HepG2 (cell line): ENCODE data around the gene PDE3B. TPM values are rescaled to one million over a fixed set of nuclear protein-coding genes. Genes with fewer than 3 reads are reported as not detected.

Experiments
- HNF4A ChIP-seq: sonication (generic); formaldehyde crosslinking; IDR thresholded peaks from 2 replicates; pipeline ENCODE4 v1.4.0; 2020; ENCODE audit warnings: missing genetic modification reagents
- RARG ChIP-seq: sonication (generic); formaldehyde crosslinking; IDR thresholded peaks from 2 replicates; pipeline ENCODE4 v1.4.0; 2020; ENCODE audit warnings: low read depth, mild to moderate bottlenecking, missing genetic modification reagents
- SP140L ChIP-seq: sonication (generic); formaldehyde crosslinking; IDR thresholded peaks from 2 replicates; pipeline ENCODE4 v1.4.0; 2020; ENCODE audit warnings: missing genetic modification reagents, borderline replicate concordance
- polyA plus RNA-seq, 8 experiments: library from polyadenylated mRNA; depleted of rRNA in 3 of 8; stranded (reverse) in 7 of 8; unstranded in 1 of 8; fragments of >200 nt; fragmentation: Illumina TruSeq in 4 of 8; extraction: Trizol in 4 of 8; gene quantifications; 2 replicates each; pipeline versions ENCODE4 v1.2.1 to v1.2.3, GENCODE V29; 2011 to 2016; ENCODE audit warnings: low read depth in 4 of 8, missing spikeins in 1 of 8, mixed read lengths in 1 of 8; ENCODE audit not compliant: insufficient read depth in 1 of 8
- total RNA-seq, 5 experiments: library from RNA; depleted of rRNA; stranded (reverse); fragments of >200 nt; fragmentation: Illumina TruSeq; extraction: Trizol; gene quantifications; 2 replicates each; pipeline ENCODE4 v1.2.3, GENCODE V29; 2016; ENCODE audit warnings: low read depth in 1 of 5
- TF ChIP-seq, protein P1 (sequence below): sonication (generic); formaldehyde crosslinking; IDR thresholded peaks from 2 replicates; pipeline ENCODE4 v1.5.0; 2020; ENCODE audit warnings: missing genetic modification reagents
- TF ChIP-seq, protein P2 (sequence below): sonication (generic); formaldehyde crosslinking; IDR thresholded peaks from 2 replicates; pipeline ENCODE4 v1.4.0; 2020; ENCODE audit warnings: missing genetic modification reagents
- TF ChIP-seq, protein P3 (sequence below): sonication (generic); formaldehyde crosslinking; IDR thresholded peaks from 2 replicates; pipeline ENCODE4 v1.5.0; 2020; ENCODE audit warnings: missing genetic modification reagents
- TF ChIP-seq, protein P4 (sequence below), 2 experiments: sonication (generic) in 1 of 2; formaldehyde crosslinking in 1 of 2; IDR thresholded peaks; 2 replicates each; pipeline versions ENCODE4 v1.4.0 to v1.6.1; 2016 to 2020; ENCODE audit warnings: borderline replicate concordance in 1 of 2, low read depth in 1 of 2, mild to moderate bottlenecking in 1 of 2, missing genetic modification reagents in 1 of 2
- TF ChIP-seq, protein P5 (sequence below): sonication (generic); formaldehyde crosslinking; IDR thresholded peaks from 2 replicates; pipeline ENCODE4 v1.4.0; 2020; ENCODE audit warnings: missing genetic modification reagents, borderline replicate concordance
- TF ChIP-seq, protein P6 (sequence below): IDR thresholded peaks from 2 replicates; pipeline ENCODE4 v1.6.1; 2012; ENCODE audit warnings: low read depth, low read length, improper control_type of control experiment

The PDE3B gene
- total and polyA plus RNA-seq, 2 of the 13 experiments (the other 11 are each of a cell fraction or from before 2014, with no cell fraction given), result 14.1 to 26.5 TPM

DNA sequence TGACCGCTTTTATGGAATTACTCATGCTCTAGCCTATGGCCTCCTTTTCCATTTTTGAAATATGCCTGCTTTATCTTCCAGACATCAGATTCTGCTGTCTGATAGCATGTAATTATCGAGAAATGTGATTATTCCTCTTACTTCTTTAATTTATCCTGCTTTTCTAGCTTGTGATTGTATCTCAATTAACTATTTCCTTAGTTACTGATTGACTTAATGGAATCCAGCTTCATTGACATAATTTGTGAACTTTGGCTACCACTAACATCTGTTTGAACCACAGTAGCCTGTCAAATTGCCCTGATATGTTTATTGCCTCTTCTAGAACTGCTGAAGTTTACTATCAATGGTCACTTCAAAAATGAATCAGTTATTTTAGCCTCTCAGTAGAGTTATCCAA lies 25.5 kb upstream of the PDE3B start (continued):
- TF ChIP-seq, protein P1, sequence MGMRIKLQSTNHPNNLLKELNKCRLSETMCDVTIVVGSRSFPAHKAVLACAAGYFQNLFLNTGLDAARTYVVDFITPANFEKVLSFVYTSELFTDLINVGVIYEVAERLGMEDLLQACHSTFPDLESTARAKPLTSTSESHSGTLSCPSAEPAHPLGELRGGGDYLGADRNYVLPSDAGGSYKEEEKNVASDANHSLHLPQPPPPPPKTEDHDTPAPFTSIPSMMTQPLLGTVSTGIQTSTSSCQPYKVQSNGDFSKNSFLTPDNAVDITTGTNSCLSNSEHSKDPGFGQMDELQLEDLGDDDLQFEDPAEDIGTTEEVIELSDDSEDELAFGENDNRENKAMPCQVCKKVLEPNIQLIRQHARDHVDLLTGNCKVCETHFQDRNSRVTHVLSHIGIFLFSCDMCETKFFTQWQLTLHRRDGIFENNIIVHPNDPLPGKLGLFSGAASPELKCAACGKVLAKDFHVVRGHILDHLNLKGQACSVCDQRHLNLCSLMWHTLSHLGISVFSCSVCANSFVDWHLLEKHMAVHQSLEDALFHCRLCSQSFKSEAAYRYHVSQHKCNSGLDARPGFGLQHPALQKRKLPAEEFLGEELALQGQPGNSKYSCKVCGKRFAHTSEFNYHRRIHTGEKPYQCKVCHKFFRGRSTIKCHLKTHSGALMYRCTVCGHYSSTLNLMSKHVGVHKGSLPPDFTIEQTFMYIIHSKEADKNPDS (CRISPR knock-in tag), result no peak
- TF ChIP-seq, protein P2, sequence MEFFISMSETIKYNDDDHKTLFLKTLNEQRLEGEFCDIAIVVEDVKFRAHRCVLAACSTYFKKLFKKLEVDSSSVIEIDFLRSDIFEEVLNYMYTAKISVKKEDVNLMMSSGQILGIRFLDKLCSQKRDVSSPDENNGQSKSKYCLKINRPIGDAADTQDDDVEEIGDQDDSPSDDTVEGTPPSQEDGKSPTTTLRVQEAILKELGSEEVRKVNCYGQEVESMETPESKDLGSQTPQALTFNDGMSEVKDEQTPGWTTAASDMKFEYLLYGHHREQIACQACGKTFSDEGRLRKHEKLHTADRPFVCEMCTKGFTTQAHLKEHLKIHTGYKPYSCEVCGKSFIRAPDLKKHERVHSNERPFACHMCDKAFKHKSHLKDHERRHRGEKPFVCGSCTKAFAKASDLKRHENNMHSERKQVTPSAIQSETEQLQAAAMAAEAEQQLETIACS (CRISPR knock-in tag), result no peak
- TF ChIP-seq, protein P3, sequence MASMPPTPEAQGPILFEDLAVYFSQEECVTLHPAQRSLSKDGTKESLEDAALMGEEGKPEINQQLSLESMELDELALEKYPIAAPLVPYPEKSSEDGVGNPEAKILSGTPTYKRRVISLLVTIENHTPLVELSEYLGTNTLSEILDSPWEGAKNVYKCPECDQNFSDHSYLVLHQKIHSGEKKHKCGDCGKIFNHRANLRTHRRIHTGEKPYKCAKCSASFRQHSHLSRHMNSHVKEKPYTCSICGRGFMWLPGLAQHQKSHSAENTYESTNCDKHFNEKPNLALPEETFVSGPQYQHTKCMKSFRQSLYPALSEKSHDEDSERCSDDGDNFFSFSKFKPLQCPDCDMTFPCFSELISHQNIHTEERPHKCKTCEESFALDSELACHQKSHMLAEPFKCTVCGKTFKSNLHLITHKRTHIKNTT (CRISPR knock-in tag), result no peak
- TF ChIP-seq, protein P4, sequence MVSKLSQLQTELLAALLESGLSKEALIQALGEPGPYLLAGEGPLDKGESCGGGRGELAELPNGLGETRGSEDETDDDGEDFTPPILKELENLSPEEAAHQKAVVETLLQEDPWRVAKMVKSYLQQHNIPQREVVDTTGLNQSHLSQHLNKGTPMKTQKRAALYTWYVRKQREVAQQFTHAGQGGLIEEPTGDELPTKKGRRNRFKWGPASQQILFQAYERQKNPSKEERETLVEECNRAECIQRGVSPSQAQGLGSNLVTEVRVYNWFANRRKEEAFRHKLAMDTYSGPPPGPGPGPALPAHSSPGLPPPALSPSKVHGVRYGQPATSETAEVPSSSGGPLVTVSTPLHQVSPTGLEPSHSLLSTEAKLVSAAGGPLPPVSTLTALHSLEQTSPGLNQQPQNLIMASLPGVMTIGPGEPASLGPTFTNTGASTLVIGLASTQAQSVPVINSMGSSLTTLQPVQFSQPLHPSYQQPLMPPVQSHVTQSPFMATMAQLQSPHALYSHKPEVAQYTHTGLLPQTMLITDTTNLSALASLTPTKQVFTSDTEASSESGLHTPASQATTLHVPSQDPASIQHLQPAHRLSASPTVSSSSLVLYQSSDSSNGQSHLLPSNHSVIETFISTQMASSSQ (IDR thresholded peaks at IDR 0.05; ENCODE audit: low read depth), result peak; percentile 74
- TF ChIP-seq, protein P4 (CRISPR knock-in tag; IDR thresholded peaks at IDR 0.05; ENCODE audit: borderline replicate concordance), result no peak
- TF ChIP-seq, protein P5, sequence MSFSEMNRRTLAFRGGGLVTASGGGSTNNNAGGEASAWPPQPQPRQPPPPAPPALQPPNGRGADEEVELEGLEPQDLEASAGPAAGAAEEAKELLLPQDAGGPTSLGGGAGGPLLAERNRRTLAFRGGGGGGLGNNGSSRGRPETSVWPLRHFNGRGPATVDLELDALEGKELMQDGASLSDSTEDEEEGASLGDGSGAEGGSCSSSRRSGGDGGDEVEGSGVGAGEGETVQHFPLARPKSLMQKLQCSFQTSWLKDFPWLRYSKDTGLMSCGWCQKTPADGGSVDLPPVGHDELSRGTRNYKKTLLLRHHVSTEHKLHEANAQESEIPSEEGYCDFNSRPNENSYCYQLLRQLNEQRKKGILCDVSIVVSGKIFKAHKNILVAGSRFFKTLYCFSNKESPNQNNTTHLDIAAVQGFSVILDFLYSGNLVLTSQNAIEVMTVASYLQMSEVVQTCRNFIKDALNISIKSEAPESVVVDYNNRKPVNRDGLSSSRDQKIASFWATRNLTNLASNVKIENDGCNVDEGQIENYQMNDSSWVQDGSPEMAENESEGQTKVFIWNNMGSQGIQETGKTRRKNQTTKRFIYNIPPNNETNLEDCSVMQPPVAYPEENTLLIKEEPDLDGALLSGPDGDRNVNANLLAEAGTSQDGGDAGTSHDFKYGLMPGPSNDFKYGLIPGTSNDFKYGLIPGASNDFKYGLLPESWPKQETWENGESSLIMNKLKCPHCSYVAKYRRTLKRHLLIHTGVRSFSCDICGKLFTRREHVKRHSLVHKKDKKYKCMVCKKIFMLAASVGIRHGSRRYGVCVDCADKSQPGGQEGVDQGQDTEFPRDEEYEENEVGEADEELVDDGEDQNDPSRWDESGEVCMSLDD (CRISPR knock-in tag), result no peak
- TF ChIP-seq RARG, result no peak
- TF ChIP-seq HNF4A (CRISPR knock-in tag), result peak; percentile 49
- TF ChIP-seq SP140L (CRISPR knock-in tag), result no peak
- TF ChIP-seq, protein P6, sequence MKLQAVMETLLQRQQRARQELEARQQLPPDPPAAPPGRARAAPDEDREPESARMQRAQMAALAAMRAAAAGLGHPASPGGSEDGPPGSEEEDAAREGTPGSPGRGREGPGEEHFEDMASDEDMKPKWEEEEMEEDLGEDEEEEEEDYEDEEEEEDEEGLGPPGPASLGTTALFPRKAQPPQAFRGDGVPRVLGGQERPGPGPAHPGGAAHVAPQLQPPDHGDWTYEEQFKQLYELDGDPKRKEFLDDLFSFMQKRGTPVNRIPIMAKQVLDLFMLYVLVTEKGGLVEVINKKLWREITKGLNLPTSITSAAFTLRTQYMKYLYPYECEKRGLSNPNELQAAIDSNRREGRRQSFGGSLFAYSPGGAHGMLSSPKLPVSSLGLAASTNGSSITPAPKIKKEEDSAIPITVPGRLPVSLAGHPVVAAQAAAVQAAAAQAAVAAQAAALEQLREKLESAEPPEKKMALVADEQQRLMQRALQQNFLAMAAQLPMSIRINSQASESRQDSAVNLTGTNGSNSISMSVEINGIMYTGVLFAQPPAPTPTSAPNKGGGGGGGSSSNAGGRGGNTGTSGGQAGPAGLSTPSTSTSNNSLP, result peak; percentile 86
